Hypothalamus (tissue), 51 donors: ENCODE results near the gene ZRANB1.

Experiments used
- DNase-seq, 51 donors: peaks; one replicate each; lab custom pipeline; 2025; lab: John Stamatoyannopoulos, UW

ZRANB1 gene

GRCh38 chr10:125003901-125004467, 62.1 kb downstream of the ZRANB1 start:
- no peak for DNase-seq

GRCh38 chr10:125004571-125005311, 62.8 kb downstream of the ZRANB1 start:
- no peak for DNase-seq

GRCh38 chr10:125005312-125006187, 63.6 kb downstream of the ZRANB1 start:
- peak in 7 of 51 donors; percentile 15 to 60 (median 46) for DNase-seq

- DNase-seq, result no peak
Observed at GRCh38 chr10:125006188-125006680, 64.3 kb downstream of the ZRANB1 start.

GRCh38 chr10:125006921-125007426, 65.1 kb downstream of the ZRANB1 start:
- peak in 15 of 51 donors; percentile 31 to 76 (median 44) for DNase-seq

- DNase-seq, result no peak
Observed at GRCh38 chr10:125007436-125007835, 65.5 kb downstream of the ZRANB1 start.

- DNase-seq, result no peak
Observed at GRCh38 chr10:125008689-125009638, 67.0 kb downstream of the ZRANB1 start.

- peak in 5 of 51 donors; percentile 20 to 36 (median 34) for DNase-seq
Observed at GRCh38 chr10:125009661-125010161, 67.8 kb downstream of the ZRANB1 start.

GRCh38 chr10:125010362-125010761, 68.4 kb downstream of the ZRANB1 start:
- DNase-seq, result no peak

GRCh38 chr10:125011171-125011925, 69.4 kb downstream of the ZRANB1 start:
- no peak for DNase-seq

GRCh38 chr10:125011926-125012705, 70.2 kb downstream of the ZRANB1 start:
- DNase-seq, result no peak

GRCh38 chr10:125012851-125013528, 71.1 kb downstream of the ZRANB1 start:
- no peak for DNase-seq

GRCh38 chr10:125013529-125013872, 71.6 kb downstream of the ZRANB1 start:
- no peak for DNase-seq

- peak in 2 of 51 donors; percentile 24 to 32 for DNase-seq
Observed at GRCh38 chr10:125014086-125014830, 72.3 kb downstream of the ZRANB1 start.

GRCh38 chr10:125014836-125015355, 73.0 kb downstream of the ZRANB1 start:
- no peak for DNase-seq

GRCh38 chr10:125015356-125015944, 73.5 kb downstream of the ZRANB1 start:
- DNase-seq, result peak in 21 of 51 donors; percentile 17 to 64 (median 40)
